Left ventricle myocardium inferior (tissue), 1 donor: ENCODE results near the gene BRIP1. TPM values are rescaled to one million over a fixed set of nuclear protein-coding genes. Genes with fewer than 3 reads are reported as not detected.
A peak's percentile ranks its signal among the peaks of the same experiment; 100 is the strongest.

Experiments used
- DNase-seq: peaks from one replicate; pipeline ENCODE4 v3.0.0-alpha.2; 2020
- H3K27ac ChIP-seq: fragments of 200-600 bp; replicated peaks from 2 replicates; pipeline ENCODE4 v1.8.0; 2021
- H3K27me3 ChIP-seq: fragments of 200-600 bp; 2 replicates; pipeline ENCODE4 v1.8.0; 2021; ENCODE audit warnings: low read depth
- H3K36me3 ChIP-seq: fragments of 200-600 bp; 2 replicates; pipeline ENCODE4 v1.8.0; 2021
- H3K4me1 ChIP-seq: fragments of 200-600 bp; 2 replicates; pipeline ENCODE4 v1.8.0; 2021
- H3K4me3 ChIP-seq: fragments of 200-600 bp; 2 replicates; pipeline ENCODE4 v1.8.0; 2021; ENCODE audit warnings: mild to moderate bottlenecking, moderate library complexity
- H3K9me3 ChIP-seq: fragments of 200-600 bp; replicated peaks from 2 replicates; pipeline ENCODE4 v1.8.0; 2021
- CTCF ChIP-seq: fragments of 200-600 bp; IDR thresholded peaks from 2 replicates; pipeline ENCODE4 v1.8.0; 2021; ENCODE audit warnings: antibody characterized with exemption, mild to moderate bottlenecking, borderline replicate concordance
- intact Hi-C: fragments of 100-400 bp; cut with micrococcal nuclease; formaldehyde crosslinking; loops from one replicate; pipeline ENCODE4 v1.11.0; 2022
- total RNA-seq: library from RNA; stranded (reverse); fragmentation: NEBNext Ultra II Directional; extraction: Animal tissue kit (Norgen Biotek cat#: 25700); gene quantifications from one replicate; pipeline ENCODE4 v1.2.1, GENCODE V29; 2021
- donor health status: DM: no; HTN: yes; CAD: no; lungs with severe emphysema.

Gene BRIP1
- total RNA-seq, 1 donor from 2014 or later: 0.22 TPM

DNA sequence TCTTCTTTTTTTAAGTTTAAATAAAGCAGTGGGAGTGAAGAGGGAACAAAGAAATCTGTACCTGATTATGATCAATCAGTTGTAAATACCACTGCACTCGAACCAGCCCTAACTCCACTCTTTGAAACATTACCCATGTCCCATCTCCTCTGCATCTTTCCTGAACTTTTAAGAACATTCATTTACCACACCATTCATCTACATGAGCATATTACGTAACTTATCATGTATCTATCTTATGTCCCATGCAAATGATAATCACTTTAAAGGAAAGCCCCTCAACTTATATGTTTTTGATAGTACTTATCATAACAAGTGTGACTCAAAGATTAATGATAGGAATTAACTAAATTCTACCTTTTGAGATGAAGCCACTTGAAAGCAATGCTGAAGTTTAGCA lies 10.7 kb upstream of the BRIP1 start:
- no peak for DNase-seq
- Histone ChIP-seq H3K36me3 (peaks cover 77% of the 10 kb centered on the region), H3K27ac (no peak overlapping the region), H3K27me3 (no peaks in the 10 kb centered on the region), H3K9me3 (no peaks in the 10 kb centered on the region), H3K4me1 (no peaks in the 10 kb centered on the region), H3K4me3 (no peak overlapping the region)
- intact Hi-C loops: no loop called here
- TF ChIP-seq CTCF: no peak

- no peaks in the 10 kb centered on the region for H3K27me3 ChIP-seq
- no peak overlapping the region for H3K4me3 ChIP-seq
- no peak for DNase-seq
- H3K9me3 ChIP-seq: no peaks in the 10 kb centered on the region
- no peak for TF ChIP-seq CTCF
- no peaks in the 10 kb centered on the region for H3K4me1 ChIP-seq
- intact Hi-C loops: no loop called here
- H3K27ac ChIP-seq: no peak overlapping the region
- peaks cover 88% of the 10 kb centered on the region for H3K36me3 ChIP-seq
Measured at GRCh38 chr17:61872099-61872498, 8.8 kb upstream of the BRIP1 start.

GRCh38 chr17:61869138-61869537 lies 5.8 kb upstream of the BRIP1 start:
- TF ChIP-seq CTCF: no peak
- intact Hi-C loops: no loop called here
- Histone ChIP-seq H3K27ac (no peak overlapping the region), H3K4me3 (no peak overlapping the region), H3K36me3 (peaks cover 63% of the 10 kb centered on the region), H3K27me3 (no peaks in the 10 kb centered on the region), H3K4me1 (peaks cover 3% of the 10 kb centered on the region), H3K9me3 (no peaks in the 10 kb centered on the region)
- DNase-seq: no peak

DNA sequence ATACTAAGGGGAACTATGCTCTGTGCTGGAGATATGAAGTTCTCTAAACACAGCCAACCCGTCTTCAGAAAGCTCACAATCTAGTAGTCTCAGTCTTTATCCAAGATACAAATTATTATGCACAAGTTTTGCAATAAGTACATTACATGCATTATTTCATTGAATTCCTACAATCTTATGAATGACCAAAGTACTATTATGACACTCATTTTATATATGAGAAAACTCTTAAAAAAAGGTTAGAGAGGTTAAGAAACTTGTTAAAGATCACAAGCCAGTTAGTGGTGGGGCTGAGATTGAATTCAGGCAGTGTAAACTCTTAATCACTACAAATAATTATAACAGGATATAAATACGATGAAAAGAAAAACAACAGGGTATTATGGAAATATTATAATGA lies 4.7 kb upstream of the BRIP1 start:
- H3K4me1 ChIP-seq: peaks cover 11% of the 10 kb centered on the region
- intact Hi-C loops: no loop called here
- H3K27ac ChIP-seq: no peak overlapping the region
- peaks cover 56% of the 10 kb centered on the region for H3K36me3 ChIP-seq
- no peaks in the 10 kb centered on the region for H3K9me3 ChIP-seq
- H3K27me3 ChIP-seq: no peaks in the 10 kb centered on the region
- DNase-seq: no peak
- H3K4me3 ChIP-seq: no peak overlapping the region
- TF ChIP-seq CTCF: no peak

- Histone ChIP-seq H3K36me3 (peaks cover 52% of the 10 kb centered on the region), H3K27me3 (no peaks in the 10 kb centered on the region), H3K4me1 (peaks cover 18% of the 10 kb centered on the region), H3K9me3 (no peaks in the 10 kb centered on the region), H3K4me3 (no peak overlapping the region), H3K27ac (no peak overlapping the region)
- DNase-seq: no peak
- intact Hi-C loops: no loop called here
- TF ChIP-seq CTCF: no peak
Measured at GRCh38 chr17:61867033-61867432, 3.7 kb upstream of the BRIP1 start.

GRCh38 chr17:61863801-61864126 lies 436 bp upstream of the BRIP1 start:
- H3K27ac ChIP-seq: peak overlapping the region; percentile 79
- DNase-seq: no peak
- no peak for TF ChIP-seq CTCF
- H3K4me3 ChIP-seq: peak overlapping the region; percentile 78
- intact Hi-C loops: no loop called here
- peaks cover 18% of the 10 kb centered on the region for H3K4me1 ChIP-seq
- H3K9me3 ChIP-seq: no peaks in the 10 kb centered on the region
- no peaks in the 10 kb centered on the region for H3K27me3 ChIP-seq
- peaks cover 20% of the 10 kb centered on the region for H3K36me3 ChIP-seq
